Bronchial epithelial cell (primary cell): ENCODE data around the gene RNF2. TPM values are rescaled to one million over a fixed set of nuclear protein-coding genes. Genes with fewer than 3 reads are reported as not detected.

Experiments
- DNase-seq: peaks from one replicate; pipeline ENCODE4 v3.0.0-alpha.2; 2010; ENCODE audit warnings: low read depth
- FAIRE-seq: peaks from 2 replicates; lab custom pipeline; 2011; peaks lifted over from hg19 to GRCh38; lab: Jason Lieb, UNC
- H3K27me3 ChIP-seq: 2 replicates; pipeline ENCODE4 v1.5.1; 2011; ENCODE audit warnings: low read length; ENCODE audit not compliant: control insufficient read depth, insufficient read depth
- H3K36me3 ChIP-seq: 2 replicates; pipeline ENCODE4 v1.5.1; 2011; ENCODE audit warnings: low read length; ENCODE audit not compliant: control insufficient read depth, insufficient read depth
- H3K4me3 ChIP-seq: 2 replicates; pipeline ENCODE4 v1.5.1; 2011; ENCODE audit warnings: mild to moderate bottlenecking, low read depth, low read length, control low read depth
- CTCF ChIP-seq: IDR thresholded peaks from 2 replicates; pipeline ENCODE4 v1.5.1; 2011; ENCODE audit warnings: mild to moderate bottlenecking, moderate library complexity, low read length, control low read depth, inconsistent platforms; ENCODE audit not compliant: insufficient read depth, severe bottlenecking
- total RNA-seq: library from RNA; depleted of rRNA; stranded (reverse); fragments of >200 nt; gene quantifications from 2 replicates; pipeline ENCODE4 v1.2.1, GENCODE V29; 2014

Gene RNF2
- total RNA-seq, 1 donor from 2014 or later: 19.2 TPM

- no peaks in the 10 kb centered on the region for H3K27me3 ChIP-seq
- no peak overlapping the region for H3K4me3 ChIP-seq
- no peaks in the 10 kb centered on the region for H3K36me3 ChIP-seq
- no peak for TF ChIP-seq CTCF
- no peak for DNase-seq
- FAIRE-seq: no peak
Observed at GRCh38 chr1:185087101-185087500, 41.7 kb downstream of the RNF2 start.

GRCh38 chr1:185087746-185088145, 42.4 kb downstream of the RNF2 start:
- no peak for FAIRE-seq
- H3K27me3 ChIP-seq: no peaks in the 10 kb centered on the region
- no peak for TF ChIP-seq CTCF
- no peaks in the 10 kb centered on the region for H3K36me3 ChIP-seq
- no peak overlapping the region for H3K4me3 ChIP-seq
- no peak for DNase-seq

GRCh38 chr1:185091480-185091879, 46.1 kb downstream of the RNF2 start:
- no peak for TF ChIP-seq CTCF
- Histone ChIP-seq H3K27me3 (no peaks in the 10 kb centered on the region), H3K4me3 (no peak overlapping the region), H3K36me3 (no peaks in the 10 kb centered on the region)
- DNase-seq (peak; percentile 8), FAIRE-seq (no peak)

- Histone ChIP-seq H3K4me3 (no peak overlapping the region), H3K36me3 (peaks cover 2% of the 10 kb centered on the region), H3K27me3 (no peaks in the 10 kb centered on the region)
- no peak for FAIRE-seq
- DNase-seq: no peak
- TF ChIP-seq CTCF: no peak
Observed at GRCh38 chr1:185094761-185095160, 49.4 kb downstream of the RNF2 start.

- Histone ChIP-seq H3K4me3 (no peak overlapping the region), H3K27me3 (no peaks in the 10 kb centered on the region), H3K36me3 (peaks cover 2% of the 10 kb centered on the region)
- no peak for TF ChIP-seq CTCF
- DNase-seq (peak; percentile 97), FAIRE-seq (no peak)
Observed at GRCh38 chr1:185096531-185096930, 51.2 kb downstream of the RNF2 start.

GRCh38 chr1:185104083-185104482, 58.7 kb downstream of the RNF2 start:
- H3K4me3 ChIP-seq: no peak overlapping the region
- DNase-seq (no peak), FAIRE-seq (no peak)
- no peaks in the 10 kb centered on the region for H3K36me3 ChIP-seq
- no peak for TF ChIP-seq CTCF
- H3K27me3 ChIP-seq: no peaks in the 10 kb centered on the region
